Breast epithelium (tissue), 4 donors: ENCODE data around the gene DOCK9. TPM values are rescaled to one million over a fixed set of nuclear protein-coding genes. Genes with fewer than 3 reads are reported as not detected.

Experiments
- DNase-seq, 2 donors: peaks; one replicate each; pipeline ENCODE4 v3.0.0-alpha.2; 2019; ENCODE audit warnings: low spot score in 2 of 2
- H3K27ac ChIP-seq, 2 donors: fragments of 200-600 bp; sonication (generic) in 1 of 2; one replicate each; pipeline ENCODE4 v1.5.1; 2016 to 2019; ENCODE audit warnings: mild to moderate bottlenecking in 1 of 2
- H3K27me3 ChIP-seq, 2 donors: fragments of 200-600 bp; sonication (generic) in 1 of 2; one replicate each; pipeline versions ENCODE4 v1.5.1 to v1.6.0; 2017 to 2019; ENCODE audit warnings: control low read depth in 1 of 2, mild to moderate bottlenecking in 1 of 2
- H3K36me3 ChIP-seq: fragments of 200-600 bp; one replicate; pipeline ENCODE4 v1.5.1; 2019
- H3K4me1 ChIP-seq, 2 donors: fragments of 200-600 bp; sonication (generic); one replicate each; pipeline ENCODE4 v1.5.1; 2016 to 2019; ENCODE audit warnings: control low read depth in 1 of 2
- H3K4me3 ChIP-seq, 3 donors: fragments of 200-600 bp; sonication (generic); 1 replicate in 2 of 3; 2 replicates in 1 of 3; pipeline ENCODE4 v1.5.1; 2016 to 2019; ENCODE audit warnings: mild to moderate bottlenecking in 3 of 3, moderate library complexity in 2 of 3
- H3K9me3 ChIP-seq, 2 donors: fragments of 200-600 bp; sonication (generic) in 1 of 2; one replicate each; pipeline ENCODE4 v1.5.1; 2016 to 2019; ENCODE audit warnings: control low read depth in 1 of 2
- POLR2A ChIP-seq: fragments of 450-650 bp; IDR thresholded peaks from one replicate; pipeline ENCODE4 v1.6.1; 2016; ENCODE audit warnings: antibody characterized with exemption, mild to moderate bottlenecking, moderate library complexity
- POLR2AphosphoS5 ChIP-seq, 3 donors: sonication (generic); formaldehyde crosslinking; IDR thresholded peaks; one replicate each; pipeline ENCODE4 v1.6.1; 2017; ENCODE audit warnings: antibody characterized with exemption in 3 of 3
- intact Hi-C: fragments of 100-400 bp; cut with DNase I; formaldehyde crosslinking; loops from one replicate; pipeline ENCODE4 v1.15.1; 2023; ENCODE audit warnings: low total_unique reads
- total RNA-seq, 3 donors: library from RNA; depleted of rRNA; stranded (reverse); fragments of >200 nt; gene quantifications; one replicate each; pipeline ENCODE4 v1.1.0, GENCODE V29; 2016
- TF ChIP-seq, protein P1 (sequence below), 3 donors: fragments of 450-650 bp; IDR thresholded peaks; one replicate each; pipeline ENCODE4 v1.5.1; 2016 to 2017; ENCODE audit warnings: antibody characterized with exemption in 3 of 3, mild to moderate bottlenecking in 3 of 3, moderate library complexity in 3 of 3

Gene DOCK9
- total RNA-seq, 3 donors from 2014 or later: 85.5 to 155 (median 92.2) TPM

DNA sequence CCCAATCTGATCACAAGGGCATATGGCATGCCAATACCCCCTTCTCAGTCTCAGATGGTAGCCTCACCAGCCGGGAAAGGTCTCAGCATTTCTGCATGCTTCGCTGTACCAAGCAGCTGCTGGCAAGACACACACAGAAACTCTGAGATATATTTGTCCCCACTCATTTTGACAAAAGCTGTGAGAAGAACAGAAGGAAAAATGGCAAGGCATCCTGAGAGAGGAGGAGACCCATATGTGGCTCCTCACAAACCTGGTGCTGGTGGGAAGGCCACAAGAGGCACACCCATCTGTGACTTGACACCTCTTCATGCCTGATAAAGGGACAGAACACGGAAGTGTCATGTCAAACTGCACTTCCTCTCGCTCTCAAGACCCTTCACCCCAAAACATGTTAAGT, 36.7 kb upstream of the DOCK9 start:
- Histone ChIP-seq H3K4me3 (no peak overlapping the region), H3K27ac (no peak overlapping the region), H3K36me3 (no peaks in the 10 kb centered on the region), H3K9me3 (no peaks in the 10 kb centered on the region), H3K4me1 (no peaks in the 10 kb centered on the region), H3K27me3 (no peaks in the 10 kb centered on the region)
- TF ChIP-seq POLR2AphosphoS5 (IDR thresholded peaks at IDR 0.05): no peak
- TF ChIP-seq, protein P1, sequence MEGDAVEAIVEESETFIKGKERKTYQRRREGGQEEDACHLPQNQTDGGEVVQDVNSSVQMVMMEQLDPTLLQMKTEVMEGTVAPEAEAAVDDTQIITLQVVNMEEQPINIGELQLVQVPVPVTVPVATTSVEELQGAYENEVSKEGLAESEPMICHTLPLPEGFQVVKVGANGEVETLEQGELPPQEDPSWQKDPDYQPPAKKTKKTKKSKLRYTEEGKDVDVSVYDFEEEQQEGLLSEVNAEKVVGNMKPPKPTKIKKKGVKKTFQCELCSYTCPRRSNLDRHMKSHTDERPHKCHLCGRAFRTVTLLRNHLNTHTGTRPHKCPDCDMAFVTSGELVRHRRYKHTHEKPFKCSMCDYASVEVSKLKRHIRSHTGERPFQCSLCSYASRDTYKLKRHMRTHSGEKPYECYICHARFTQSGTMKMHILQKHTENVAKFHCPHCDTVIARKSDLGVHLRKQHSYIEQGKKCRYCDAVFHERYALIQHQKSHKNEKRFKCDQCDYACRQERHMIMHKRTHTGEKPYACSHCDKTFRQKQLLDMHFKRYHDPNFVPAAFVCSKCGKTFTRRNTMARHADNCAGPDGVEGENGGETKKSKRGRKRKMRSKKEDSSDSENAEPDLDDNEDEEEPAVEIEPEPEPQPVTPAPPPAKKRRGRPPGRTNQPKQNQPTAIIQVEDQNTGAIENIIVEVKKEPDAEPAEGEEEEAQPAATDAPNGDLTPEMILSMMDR (IDR thresholded peaks at IDR 0.05): no peak
- TF ChIP-seq POLR2A: no peak
- no peak for DNase-seq
- intact Hi-C loops: loop anchor here (5.0 kb wide), 1 partner anchor 947 kb away; no protein-coding TSS in a partner anchor

DNA sequence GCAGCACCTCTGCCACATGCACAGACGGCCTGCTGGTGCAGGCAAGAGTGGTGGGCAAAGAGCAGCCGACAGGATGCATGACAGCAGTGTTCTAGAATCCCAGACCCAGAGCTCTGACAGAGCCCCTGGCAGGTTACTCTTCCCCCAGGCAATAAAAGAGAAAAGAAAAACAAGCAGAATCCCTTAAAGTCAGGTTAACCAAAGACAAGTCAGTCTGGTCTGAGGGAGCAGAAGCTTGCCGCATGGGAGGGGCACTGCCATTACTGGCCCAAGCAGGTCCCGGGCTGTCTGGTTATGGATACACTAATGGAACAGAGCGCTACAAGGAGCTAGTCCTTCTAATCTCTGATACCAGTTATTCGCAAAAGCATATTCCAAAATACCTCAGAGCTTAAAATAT, 36.1 kb upstream of the DOCK9 start:
- DNase-seq: no peak
- Histone ChIP-seq H3K27me3 (no peaks in the 10 kb centered on the region), H3K4me3 (no peak overlapping the region), H3K4me1 (no peaks in the 10 kb centered on the region), H3K27ac (no peak overlapping the region), H3K36me3 (no peaks in the 10 kb centered on the region), H3K9me3 (no peaks in the 10 kb centered on the region)
- TF ChIP-seq, protein P1 (IDR thresholded peaks at IDR 0.05): no peak
- TF ChIP-seq POLR2A: no peak
- no peak for TF ChIP-seq POLR2AphosphoS5 (IDR thresholded peaks at IDR 0.05)
- intact Hi-C loops: loop anchor here (5.0 kb wide), 1 partner anchor 947 kb away; no protein-coding TSS in a partner anchor

DNA sequence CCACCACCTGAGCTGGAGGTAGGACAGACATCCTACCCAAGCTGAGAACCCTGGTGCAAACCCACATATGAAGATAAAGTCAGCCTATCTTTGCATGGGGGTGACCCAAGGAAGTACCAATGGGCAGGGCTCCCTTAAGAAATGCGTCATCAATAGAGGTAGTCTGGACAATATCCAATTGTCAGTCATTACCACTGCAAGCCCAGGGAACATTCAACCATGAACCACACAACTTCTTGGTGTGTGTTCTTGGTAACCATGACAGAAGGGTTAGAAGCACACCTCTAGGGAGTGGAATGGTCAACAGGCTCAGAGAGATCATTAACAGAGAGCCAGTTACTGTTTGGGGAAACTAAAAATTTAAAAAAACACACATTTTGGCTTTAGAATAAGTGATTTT, 34.7 kb upstream of the DOCK9 start:
- Histone ChIP-seq H3K4me3 (no peak overlapping the region), H3K4me1 (no peaks in the 10 kb centered on the region), H3K27ac (no peak overlapping the region), H3K36me3 (no peaks in the 10 kb centered on the region), H3K27me3 (no peaks in the 10 kb centered on the region), H3K9me3 (no peaks in the 10 kb centered on the region)
- DNase-seq: no peak
- intact Hi-C loops: loop anchor here (5.0 kb wide), 1 partner anchor 945 kb away; no protein-coding TSS in a partner anchor
- TF ChIP-seq POLR2AphosphoS5 (IDR thresholded peaks at IDR 0.05) (no peak), POLR2A (no peak)
- TF ChIP-seq, protein P1 (IDR thresholded peaks at IDR 0.05): no peak

DNA sequence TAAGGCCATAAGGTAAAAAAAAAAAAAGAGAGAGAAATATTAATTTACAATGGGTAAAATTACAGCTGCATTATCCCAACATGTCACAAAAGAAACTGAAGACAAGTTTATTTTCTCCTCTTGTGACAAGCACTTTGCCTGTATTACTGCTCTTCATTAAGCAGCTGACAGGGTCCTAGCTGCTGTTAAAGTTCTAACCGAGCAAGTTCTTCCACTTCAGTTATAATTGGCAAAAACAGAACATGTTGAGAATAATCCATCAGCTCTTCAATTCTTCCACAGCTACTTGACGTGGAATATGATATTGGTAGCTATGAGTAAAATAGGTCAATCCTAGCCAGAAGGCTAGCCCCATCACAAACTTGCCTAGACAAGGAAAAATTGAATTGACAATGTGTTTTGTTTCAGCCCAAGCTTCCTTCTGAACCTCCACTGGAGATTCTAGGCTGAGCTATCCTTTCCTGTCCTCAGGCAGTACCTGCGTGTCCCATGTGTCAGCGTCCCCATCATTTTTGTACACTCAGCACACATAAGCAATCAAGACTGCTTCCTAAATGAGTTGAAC, 32.2 kb upstream of the DOCK9 start:
- Histone ChIP-seq H3K27me3 (no peaks in the 10 kb centered on the region), H3K27ac (no peak overlapping the region), H3K9me3 (no peaks in the 10 kb centered on the region), H3K4me1 (no peaks in the 10 kb centered on the region), H3K4me3 (no peak overlapping the region), H3K36me3 (no peaks in the 10 kb centered on the region)
- TF ChIP-seq, protein P1 (IDR thresholded peaks at IDR 0.05): no peak
- TF ChIP-seq POLR2A: no peak
- TF ChIP-seq POLR2AphosphoS5 (IDR thresholded peaks at IDR 0.05): no peak
- intact Hi-C loops: loop anchor here (5.0 kb wide), 1 partner anchor 943 kb away; no protein-coding TSS in a partner anchor
- DNase-seq: no peak

DNA sequence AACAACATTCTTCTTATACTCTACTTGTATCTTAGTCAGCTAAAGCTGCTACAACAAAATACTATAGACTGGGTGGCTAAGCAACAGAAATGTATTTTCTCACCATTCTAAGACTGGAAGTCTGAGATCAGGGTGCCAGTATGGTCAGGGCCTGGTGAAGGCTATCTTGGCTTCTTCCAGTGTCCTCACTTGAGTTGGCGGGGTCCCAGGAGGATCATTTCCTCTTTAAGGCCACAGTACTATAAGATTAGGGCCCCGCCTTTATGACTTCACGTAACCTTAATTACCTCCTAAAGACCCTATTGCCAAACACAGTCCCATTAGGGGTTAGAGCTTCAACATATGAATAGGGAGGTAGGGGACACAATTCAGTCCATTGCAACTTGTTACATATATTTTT, 30.7 kb upstream of the DOCK9 start:
- no peak for TF ChIP-seq POLR2AphosphoS5 (IDR thresholded peaks at IDR 0.05)
- TF ChIP-seq, protein P1 (IDR thresholded peaks at IDR 0.05): no peak
- DNase-seq: no peak
- H3K4me1 ChIP-seq: no peaks in the 10 kb centered on the region
- H3K27me3 ChIP-seq: no peaks in the 10 kb centered on the region
- no peak overlapping the region for H3K4me3 ChIP-seq
- H3K36me3 ChIP-seq: no peaks in the 10 kb centered on the region
- H3K9me3 ChIP-seq: no peaks in the 10 kb centered on the region
- intact Hi-C loops: no loop called here
- peak overlapping the region in 1 of 2 donors; percentile 29 for H3K27ac ChIP-seq
